Ascending aorta (tissue), 2 donors: ENCODE measurements around the gene ZNF469. TPM values are rescaled to one million over a fixed set of nuclear protein-coding genes. Genes with fewer than 3 reads are reported as not detected.

Experiments used
- DNase-seq, 2 donors: peaks; one replicate each; pipeline ENCODE4 v3.0.0-alpha.2; 2019; ENCODE audit warnings: low spot score in 2 of 2
- H3K27ac ChIP-seq, 2 donors: fragments of 200-600 bp; sonication (generic); one replicate each; pipeline ENCODE4 v1.5.1; 2016 to 2017; ENCODE audit warnings: mild to moderate bottlenecking in 1 of 2
- H3K27me3 ChIP-seq: fragments of 200-600 bp; sonication (generic); one replicate; pipeline ENCODE4 v1.5.1; 2017
- H3K36me3 ChIP-seq, 2 donors: fragments of 200-600 bp; sonication (generic); one replicate each; pipeline ENCODE4 v1.5.1; 2016
- H3K4me1 ChIP-seq, 2 donors: fragments of 200-600 bp; sonication (generic); one replicate each; pipeline ENCODE4 v1.5.1; 2016 to 2017; ENCODE audit warnings: mild to moderate bottlenecking in 1 of 2
- H3K4me3 ChIP-seq, 2 donors: fragments of 200-600 bp; sonication (generic); one replicate each; pipeline ENCODE4 v1.5.1; 2016 to 2017; ENCODE audit warnings: mild to moderate bottlenecking in 1 of 2
- H3K9me3 ChIP-seq, 2 donors: fragments of 200-600 bp; sonication (generic); one replicate each; pipeline ENCODE4 v1.5.1; 2016
- CTCF ChIP-seq, 3 experiments: fragments of 200-600 bp in 2 of 3; fragments of 450-650 bp in 1 of 3; sonication (generic) in 2 of 3; IDR thresholded peaks; one replicate each; pipeline ENCODE4 v1.5.1; 2016 to 2019; ENCODE audit warnings: antibody characterized with exemption in 3 of 3, mild to moderate bottlenecking in 1 of 3, moderate library complexity in 1 of 3
- intact Hi-C: fragments of 100-400 bp; cut with DNase I; formaldehyde crosslinking; loops from one replicate; pipeline ENCODE4 v1.15.1; 2023
- total RNA-seq: library from RNA; depleted of rRNA; stranded (reverse); fragments of >200 nt; gene quantifications from one replicate; pipeline ENCODE4 v1.1.0, GENCODE V29; 2016

The ZNF469 gene
- total RNA-seq, 1 donor from 2014 or later, result 3.0 TPM

DNA sequence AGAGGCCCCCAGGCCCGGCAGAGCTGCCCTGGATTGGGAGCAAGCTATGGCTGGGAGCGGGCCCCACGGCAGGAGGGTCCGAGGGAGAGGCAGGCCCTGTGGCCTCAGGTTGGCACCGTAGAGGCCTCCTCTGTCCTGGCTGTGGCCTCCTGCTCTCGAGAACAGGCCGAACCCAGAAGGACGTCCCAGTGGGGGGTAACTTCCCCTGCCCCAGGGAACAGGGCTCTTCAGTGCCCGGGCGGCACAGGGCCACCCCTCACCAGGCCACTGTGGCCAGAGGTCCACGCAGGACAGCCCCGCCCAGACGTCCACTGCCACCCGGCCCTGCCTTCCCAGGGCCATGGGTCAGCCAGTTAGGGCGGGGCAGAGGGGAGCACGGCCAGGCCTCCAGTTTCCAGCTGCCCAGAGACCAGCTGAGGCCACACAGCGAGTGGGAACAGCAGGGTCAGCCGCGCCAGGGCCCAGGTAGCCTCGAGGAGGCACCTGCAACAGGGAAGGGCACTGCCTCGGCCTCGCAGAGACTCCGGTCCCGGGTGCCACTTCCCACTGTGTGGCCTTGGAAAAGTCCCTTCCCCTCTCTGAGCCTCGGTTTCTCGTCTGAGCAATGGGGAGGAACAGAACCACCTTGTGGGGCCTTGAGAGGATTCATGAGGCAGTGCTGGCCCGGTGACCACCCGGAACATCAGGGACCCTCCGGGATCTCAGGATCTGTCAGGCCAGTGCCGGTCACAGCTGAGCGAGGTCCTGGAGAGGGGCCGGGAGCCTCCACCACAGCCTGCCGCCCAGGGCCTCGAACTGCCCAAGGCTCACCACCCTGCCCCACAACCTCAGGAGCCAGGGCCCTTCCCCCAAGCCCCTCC is 32.0 kb downstream of the ZNF469 start:
- H3K4me3 ChIP-seq, result no peak overlapping the region
- H3K9me3 ChIP-seq, result no peaks in the 10 kb centered on the region
- no peak for TF ChIP-seq CTCF (IDR thresholded peaks at IDR 0.05)
- H3K4me1 ChIP-seq, result no peaks in the 10 kb centered on the region
- H3K27ac ChIP-seq, result no peak overlapping the region
- no peak for DNase-seq
- intact Hi-C loops, result no loop called here
- no peaks in the 10 kb centered on the region for H3K27me3 ChIP-seq
- no peaks in the 10 kb centered on the region for H3K36me3 ChIP-seq

- no peak overlapping the region for H3K4me3 ChIP-seq
- TF ChIP-seq CTCF (IDR thresholded peaks at IDR 0.05), result no peak
- no peaks in the 10 kb centered on the region for H3K9me3 ChIP-seq
- H3K4me1 ChIP-seq, result no peaks in the 10 kb centered on the region
- no peak for DNase-seq
- intact Hi-C loops, result no loop called here
- H3K36me3 ChIP-seq, result no peaks in the 10 kb centered on the region
- H3K27me3 ChIP-seq, result no peaks in the 10 kb centered on the region
- H3K27ac ChIP-seq, result no peak overlapping the region
These were observed 32.6 kb downstream of the ZNF469 start for GRCh38 chr16:88415381-88415705.

- Histone ChIP-seq H3K4me1 (no peaks in the 10 kb centered on the region), H3K27ac (no peak overlapping the region), H3K36me3 (no peaks in the 10 kb centered on the region), H3K9me3 (no peaks in the 10 kb centered on the region), H3K4me3 (no peak overlapping the region), H3K27me3 (no peaks in the 10 kb centered on the region)
- no peak for DNase-seq
- no peak for TF ChIP-seq CTCF (IDR thresholded peaks at IDR 0.05)
- intact Hi-C loops, result no loop called here
These were observed 33.1 kb downstream of the ZNF469 start for GRCh38 chr16:88415713-88416323.

DNA sequence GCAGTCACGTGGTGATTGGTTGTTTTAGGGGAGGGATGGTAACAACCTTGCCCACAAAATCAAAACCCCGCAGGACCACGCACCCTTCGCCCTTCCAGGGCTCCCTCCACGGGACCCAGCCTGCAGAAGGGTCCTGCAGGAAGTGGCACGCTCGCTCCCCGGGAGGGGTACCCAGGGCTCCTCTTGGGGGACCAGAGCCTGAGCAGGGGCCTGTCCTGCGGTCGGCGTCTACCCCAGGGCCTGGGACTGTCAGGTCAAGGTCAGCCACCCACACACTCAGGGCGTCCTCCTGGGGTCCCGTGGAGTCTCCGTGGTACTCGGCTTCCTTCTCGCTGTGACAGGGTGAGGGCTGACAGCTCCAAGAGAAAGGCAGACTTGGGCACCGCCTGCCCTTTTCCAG is 33.9 kb downstream of the ZNF469 start:
- H3K4me1 ChIP-seq, result no peaks in the 10 kb centered on the region
- H3K27me3 ChIP-seq, result no peaks in the 10 kb centered on the region
- no peaks in the 10 kb centered on the region for H3K9me3 ChIP-seq
- no peaks in the 10 kb centered on the region for H3K36me3 ChIP-seq
- H3K4me3 ChIP-seq, result no peak overlapping the region
- no peak for TF ChIP-seq CTCF (IDR thresholded peaks at IDR 0.05)
- H3K27ac ChIP-seq, result no peak overlapping the region
- no peak for DNase-seq
- intact Hi-C loops, result no loop called here

DNA sequence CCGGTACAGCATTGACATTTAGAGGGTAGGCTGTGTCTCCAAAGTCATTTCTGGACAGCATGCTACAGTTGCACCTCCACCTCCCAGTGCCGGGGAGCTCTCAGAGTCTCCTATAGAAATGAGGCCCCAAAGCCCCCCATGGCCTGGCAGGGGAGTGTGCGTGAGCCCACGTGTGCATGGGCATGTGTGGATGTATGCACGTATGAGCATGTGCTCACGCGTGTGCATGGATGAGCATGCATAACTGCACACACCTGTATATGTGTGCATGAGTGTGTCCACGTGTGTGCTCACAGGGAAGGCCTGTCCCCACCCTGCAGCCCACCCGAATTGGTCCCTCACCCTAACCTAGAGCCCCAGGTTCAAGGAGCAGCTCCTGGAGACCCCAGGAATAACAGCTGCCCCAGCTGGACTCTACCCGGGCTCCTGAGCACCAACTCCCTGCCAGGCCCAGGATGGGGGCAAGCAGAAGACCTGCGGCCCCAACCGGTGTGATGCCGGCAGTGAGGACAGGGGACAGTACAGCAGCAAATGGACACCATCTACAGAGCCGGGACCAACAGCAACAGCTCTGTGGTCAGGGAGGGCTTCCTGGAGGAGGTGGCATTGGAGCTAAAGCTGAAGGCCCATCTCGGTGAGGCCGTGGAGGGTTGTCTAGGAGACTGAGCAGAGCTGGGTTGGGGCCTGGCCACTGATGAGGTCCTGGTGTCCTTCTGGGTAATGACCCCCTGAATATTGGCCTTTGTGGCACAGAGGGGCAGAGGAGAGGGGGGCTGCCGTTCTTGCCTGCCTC is 35.1 kb downstream of the ZNF469 start:
- no peak for TF ChIP-seq CTCF (IDR thresholded peaks at IDR 0.05)

More for the DNA sequence above, 35.1 kb downstream of the ZNF469 start:
- no peaks in the 10 kb centered on the region for H3K36me3 ChIP-seq
- no peaks in the 10 kb centered on the region for H3K4me1 ChIP-seq
- intact Hi-C loops, result no loop called here
- DNase-seq, result no peak
- no peak overlapping the region for H3K27ac ChIP-seq
- no peaks in the 10 kb centered on the region for H3K9me3 ChIP-seq
- no peak overlapping the region for H3K4me3 ChIP-seq
- H3K27me3 ChIP-seq, result no peaks in the 10 kb centered on the region
